Ovary (tissue), 3 donors: Measurements from ENCODE around the gene PRKG1.

Source experiments
- CTCF ChIP-seq, 3 donors: fragments of 450-650 bp in 2 of 3; fragments of 200-600 bp in 1 of 3; IDR thresholded peaks; one replicate each; pipeline versions ENCODE4 v1.5.1 to v1.8.0; 2016 to 2022; ENCODE audit warnings: antibody characterized with exemption in 3 of 3, mild to moderate bottlenecking in 1 of 3
- POLR2A ChIP-seq: fragments of 450-650 bp; IDR thresholded peaks from one replicate; pipeline ENCODE4 v1.6.1; 2017; ENCODE audit warnings: antibody characterized with exemption, mild to moderate bottlenecking, moderate library complexity
- donor health status: DM: no; HTN: no; CAD: no.

- TF ChIP-seq CTCF (IDR thresholded peaks at IDR 0.05) = no peak
- no peak for TF ChIP-seq POLR2A
Observed at GRCh38 chr10:52245547-52245946, 1171.3 kb downstream of the PRKG1 start.
